ENCODE results near the gene LRRC32.

The LRRC32 gene

GRCh38 chr11:76670485-76671236 lies at the start of gene LRRC32:
LRRC32 (minus strand) TSS chr11:76670747; CDS start chr11:76665954, 4,793 bp downstream.
- DNase-seq = no peak

- DNase-seq = no peak
Observed at GRCh38 chr11:76719686-76720085, 49.1 kb upstream of the LRRC32 start.

- DNase-seq = no peak
Observed at GRCh38 chr11:76719281-76719680, 48.7 kb upstream of the LRRC32 start.

GRCh38 chr11:76717816-76718215 lies 47.3 kb upstream of the LRRC32 start:
- DNase-seq = no peak

- DNase-seq = no peak
Observed at GRCh38 chr11:76717369-76717768, 46.8 kb upstream of the LRRC32 start.

- DNase-seq = no peak
Observed at GRCh38 chr11:76716268-76716667, 45.7 kb upstream of the LRRC32 start.

GRCh38 chr11:76714493-76714892 lies 43.9 kb upstream of the LRRC32 start:
- DNase-seq = no peak

GRCh38 chr11:76713499-76713898 lies 43.0 kb upstream of the LRRC32 start:
- DNase-seq = no peak

GRCh38 chr11:76712125-76712524 lies 41.6 kb upstream of the LRRC32 start:
- no peak for DNase-seq

GRCh38 chr11:76709756-76710155 lies 39.2 kb upstream of the LRRC32 start:
- no peak for DNase-seq

GRCh38 chr11:76708972-76709660 lies 38.6 kb upstream of the LRRC32 start:
- DNase-seq = no peak

- no peak for DNase-seq
Observed at GRCh38 chr11:76707293-76707825, 36.8 kb upstream of the LRRC32 start.

- DNase-seq = no peak
Observed at GRCh38 chr11:76706667-76707066, 36.1 kb upstream of the LRRC32 start.

GRCh38 chr11:76705826-76706225 lies 35.3 kb upstream of the LRRC32 start:
- no peak for DNase-seq

- no peak for DNase-seq
Observed at GRCh38 chr11:76704171-76704948, 33.8 kb upstream of the LRRC32 start.

- no peak for DNase-seq
Observed at GRCh38 chr11:76703707-76704106, 33.2 kb upstream of the LRRC32 start.

GRCh38 chr11:76702336-76703128 lies 32.0 kb upstream of the LRRC32 start:
- DNase-seq = no peak

GRCh38 chr11:76701294-76702040 lies 30.9 kb upstream of the LRRC32 start:
- DNase-seq = no peak

- no peak for DNase-seq
Observed at GRCh38 chr11:76700177-76701100, 29.9 kb upstream of the LRRC32 start.

GRCh38 chr11:76699451-76700091 lies 29.0 kb upstream of the LRRC32 start:
- no peak for DNase-seq

All from hippocampal formation (tissue), 2 donors.